Measurements from ENCODE around the gene KICS2. TPM values are rescaled to one million over a fixed set of nuclear protein-coding genes. Genes with fewer than 3 reads are reported as not detected.
"Not testable (repeated sequence)": the region's sequence is repeated elsewhere in the genome, so short reads cannot be mapped to it uniquely, and the experiment has no call there.

Gene KICS2
- polyA plus RNA-seq, 4 donors = 4.5 to 6.7 (median 5.4) TPM

DNA sequence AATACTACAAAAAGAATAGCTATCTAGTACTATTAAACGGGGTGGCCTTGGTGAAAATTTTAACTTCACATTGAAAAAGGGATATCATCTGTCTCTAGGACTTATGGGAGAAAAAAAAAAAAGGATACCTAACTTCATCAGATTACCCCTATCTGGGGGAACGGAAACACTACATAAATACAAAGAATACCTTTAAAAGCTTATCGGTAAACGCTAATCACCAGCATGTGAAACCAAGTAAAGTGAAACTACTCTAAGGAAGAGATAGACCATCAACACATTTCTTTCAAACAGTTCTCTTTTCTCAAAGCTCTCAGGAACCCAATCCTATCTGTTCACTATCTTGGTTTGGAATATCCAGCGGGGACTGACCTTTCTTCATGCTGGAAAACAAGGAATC, 3.5 kb downstream of the KICS2 start:
- DNase-seq (ENCODE audit: low read depth in 4 of 4, low spot score in 2 of 4) = no peak

DNA sequence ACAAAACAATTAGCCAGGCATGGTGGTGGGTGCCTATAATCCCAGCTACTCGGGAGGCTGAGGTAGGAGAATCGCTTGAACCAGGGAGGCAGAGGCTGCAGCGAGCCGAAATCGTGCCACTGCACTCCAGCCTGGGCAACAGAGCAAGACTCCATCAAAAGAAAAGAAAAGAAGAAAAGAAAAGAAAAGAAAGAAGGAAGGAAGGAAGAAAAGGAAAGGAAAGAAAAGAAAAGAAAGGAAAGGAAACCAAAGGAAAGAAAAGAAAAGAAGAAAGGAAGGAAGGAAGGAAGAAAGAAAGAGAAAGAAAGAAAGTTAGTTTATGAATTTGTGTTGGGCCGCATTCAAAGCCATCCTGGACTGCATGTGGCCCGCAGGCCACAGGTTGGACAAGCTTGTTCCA, 4.5 kb downstream of the KICS2 start:
- not testable (repeated sequence) for DNase-seq (ENCODE audit: low read depth in 4 of 4, low spot score in 2 of 4)

DNA sequence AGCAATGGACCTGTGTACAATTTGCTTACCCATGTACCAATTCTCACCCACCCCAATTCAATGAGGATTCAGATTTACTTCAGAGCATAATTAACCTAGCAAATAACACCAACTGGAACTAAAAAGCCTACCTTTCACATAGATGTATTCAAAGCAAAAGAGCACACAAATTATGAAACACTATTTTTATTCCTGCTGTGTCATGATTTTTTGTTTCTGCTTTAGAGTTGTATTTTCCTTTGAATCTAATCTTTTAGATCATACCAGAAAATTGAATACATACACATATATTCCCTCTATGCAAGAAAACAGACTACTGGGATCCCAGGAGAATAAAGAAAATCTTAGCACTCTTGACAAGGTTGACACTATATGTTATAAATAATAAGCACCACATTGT, 5.9 kb downstream of the KICS2 start:
- no peak for DNase-seq (ENCODE audit: low read depth in 4 of 4, low spot score in 2 of 4)

DNA sequence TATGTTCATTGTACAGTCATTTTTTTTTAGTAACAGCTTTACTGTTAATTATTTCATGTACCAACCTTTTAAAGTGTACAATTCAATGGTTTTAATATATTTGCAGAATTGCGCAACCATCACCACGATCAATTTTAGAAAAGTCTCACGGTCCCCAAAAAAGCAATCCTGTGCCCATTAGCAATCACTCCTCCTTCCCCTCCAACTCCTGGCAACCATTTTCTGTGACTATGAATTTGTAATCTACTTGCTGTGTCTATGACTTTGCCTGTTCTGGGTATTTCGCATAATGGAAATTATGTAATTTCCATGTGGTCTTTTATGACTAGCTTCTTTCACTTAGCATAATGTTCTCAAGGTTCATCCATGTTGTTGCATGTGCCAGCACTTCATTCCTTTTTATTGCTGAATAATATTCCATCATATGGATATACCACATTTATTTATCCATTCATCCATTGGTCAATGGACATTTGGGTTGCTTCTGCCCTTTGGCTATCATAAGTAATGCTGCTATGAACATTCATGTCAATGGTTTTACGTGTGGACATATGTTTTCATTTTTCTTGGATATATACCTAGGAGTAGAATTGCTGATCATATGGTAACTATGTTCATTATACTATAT, 9.9 kb downstream of the KICS2 start:
- no peak for DNase-seq (ENCODE audit: low read depth in 4 of 4, low spot score in 2 of 4)

DNA sequence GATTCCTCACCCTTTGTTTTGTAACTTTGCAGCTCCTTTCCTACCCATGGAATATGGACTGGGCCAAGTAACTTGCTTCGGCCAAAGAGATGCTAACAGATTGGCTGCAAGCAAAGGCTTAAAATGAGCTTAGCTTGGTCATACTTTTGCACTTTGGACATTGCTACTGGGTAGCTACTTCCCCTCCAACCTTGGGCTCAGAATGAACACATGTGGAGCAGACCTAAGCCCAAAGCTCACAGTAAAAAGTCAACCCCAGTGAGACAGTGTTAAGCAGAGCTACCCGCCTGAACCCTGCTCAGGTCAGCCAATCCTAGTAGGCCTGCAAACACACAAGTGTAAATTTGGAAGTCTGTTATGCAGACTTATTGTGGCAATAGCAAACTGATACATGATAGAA, 14.6 kb downstream of the KICS2 start:
- no peak for DNase-seq (ENCODE audit: low read depth in 4 of 4, low spot score in 2 of 4)

DNA sequence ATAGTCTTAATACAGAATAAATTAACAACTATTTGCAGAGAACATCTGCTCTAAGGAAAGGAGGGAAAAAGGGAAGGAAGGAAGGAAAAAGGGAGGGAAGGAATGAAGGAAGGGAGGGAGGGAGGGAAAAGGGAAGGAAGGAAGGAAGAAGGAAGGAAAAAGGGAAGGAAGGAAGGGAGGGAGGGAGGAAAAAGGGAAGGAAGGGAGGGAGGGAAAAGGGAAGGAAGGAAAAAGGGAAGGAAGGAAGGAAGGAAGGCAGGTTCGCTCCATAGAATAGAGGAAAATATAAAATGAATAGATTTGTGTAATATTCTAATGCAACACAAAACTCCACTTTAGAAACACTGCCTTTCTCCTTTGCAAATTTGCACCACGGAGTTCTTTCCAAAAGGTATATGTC, 16.6 kb downstream of the KICS2 start:
- no peak for DNase-seq (ENCODE audit: low read depth in 4 of 4, low spot score in 2 of 4)

DNA sequence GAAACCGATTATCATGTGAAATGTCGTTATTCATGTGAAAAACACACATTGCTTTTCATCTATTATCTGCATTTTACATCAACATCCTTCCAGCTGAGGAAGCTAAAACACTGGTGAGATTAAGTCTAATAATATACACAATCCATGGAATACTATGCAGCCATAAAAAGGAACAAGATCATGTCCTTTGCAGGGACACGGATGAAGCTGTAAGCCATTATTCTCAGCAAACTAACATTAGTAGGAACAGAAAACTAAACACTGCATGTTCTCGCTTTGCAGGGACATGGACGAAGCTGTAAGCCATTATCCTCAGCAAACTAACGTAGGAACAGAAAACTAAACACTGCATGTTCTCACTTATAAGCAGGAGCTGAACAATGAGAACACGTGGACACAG, 18.3 kb downstream of the KICS2 start:
- no peak for DNase-seq (ENCODE audit: low read depth in 4 of 4, low spot score in 2 of 4)

DNA sequence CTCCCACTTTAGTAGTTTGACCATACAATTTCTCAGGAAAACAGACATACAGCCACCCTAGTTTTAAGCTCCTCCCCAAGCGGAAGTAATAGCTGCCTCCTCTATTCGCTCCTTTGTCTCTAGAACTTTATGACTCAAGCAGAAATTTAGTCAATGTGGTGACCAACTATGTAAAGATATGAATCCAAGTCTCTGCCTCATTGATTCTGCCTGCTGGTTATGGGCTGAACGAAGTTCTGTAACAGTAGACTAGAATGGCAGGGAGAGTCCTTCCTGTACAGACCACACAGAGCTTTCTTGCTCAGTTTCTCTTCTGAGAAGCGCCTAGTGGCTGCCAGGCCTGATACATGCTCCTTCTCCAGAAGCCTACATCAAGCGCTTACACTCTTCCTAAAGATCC, 19.1 kb downstream of the KICS2 start:
- no peak for DNase-seq (ENCODE audit: low read depth in 4 of 4, low spot score in 2 of 4)

DNA sequence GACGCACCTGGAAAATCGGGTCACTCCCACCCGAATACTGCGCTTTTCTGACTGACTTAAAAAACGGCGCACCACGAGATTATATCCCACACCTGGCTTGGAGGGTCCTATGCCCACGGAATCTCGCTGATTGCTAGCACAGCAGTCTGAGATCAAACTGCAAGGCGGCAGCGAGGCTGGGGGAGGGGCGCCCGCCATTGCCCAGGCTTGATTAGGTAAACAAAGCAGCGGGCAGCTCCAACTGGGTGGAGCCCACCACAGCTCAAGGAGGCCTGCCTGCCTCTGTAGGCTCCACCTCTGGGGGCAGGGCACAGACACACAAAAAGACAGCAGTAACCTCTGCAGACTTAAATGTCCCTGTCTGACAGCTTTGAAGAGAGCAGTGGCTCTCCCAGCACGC, 26.3 kb downstream of the KICS2 start:
- not testable (repeated sequence) for DNase-seq (ENCODE audit: low read depth in 4 of 4, low spot score in 2 of 4)

DNA sequence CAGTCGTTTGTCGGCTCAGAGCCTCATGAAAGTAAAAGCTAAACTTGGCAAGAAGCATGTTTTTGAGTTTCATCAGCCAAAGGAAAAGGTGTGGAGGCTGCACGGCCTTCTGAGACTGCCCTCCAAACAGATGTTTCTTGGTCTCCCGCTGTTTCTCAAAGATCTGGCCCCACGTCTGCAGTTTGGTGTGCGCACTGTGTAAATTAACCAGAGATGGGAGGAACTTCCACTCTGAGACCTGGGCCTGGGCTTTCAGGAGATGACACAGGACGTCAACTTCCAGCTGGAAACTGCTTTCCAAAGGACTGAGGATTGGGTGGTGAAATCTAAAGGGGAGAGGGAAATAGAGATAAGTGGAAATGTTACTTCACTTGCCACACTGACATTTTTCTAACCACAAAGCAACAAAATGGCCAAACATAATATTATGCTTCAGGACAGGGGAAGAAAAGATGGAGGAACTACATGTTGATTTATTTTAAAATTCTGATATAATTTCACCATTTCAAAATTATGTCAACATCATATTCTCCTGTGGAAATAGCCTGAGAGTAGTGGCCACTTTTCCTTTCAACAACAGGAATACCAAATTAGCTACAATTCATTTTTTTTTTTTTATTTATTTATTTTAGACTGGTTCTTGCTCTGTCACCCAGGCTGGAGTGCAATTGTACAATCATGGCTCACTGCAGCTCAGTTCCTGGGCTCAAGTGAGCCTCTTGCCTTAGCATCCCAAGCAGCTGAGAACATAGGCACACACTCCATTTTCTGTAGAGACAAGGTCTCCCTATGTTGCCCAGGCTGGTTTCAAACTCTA, 27.6 kb downstream of the KICS2 start:
- no peak for DNase-seq (ENCODE audit: low read depth in 4 of 4, low spot score in 2 of 4)

DNA sequence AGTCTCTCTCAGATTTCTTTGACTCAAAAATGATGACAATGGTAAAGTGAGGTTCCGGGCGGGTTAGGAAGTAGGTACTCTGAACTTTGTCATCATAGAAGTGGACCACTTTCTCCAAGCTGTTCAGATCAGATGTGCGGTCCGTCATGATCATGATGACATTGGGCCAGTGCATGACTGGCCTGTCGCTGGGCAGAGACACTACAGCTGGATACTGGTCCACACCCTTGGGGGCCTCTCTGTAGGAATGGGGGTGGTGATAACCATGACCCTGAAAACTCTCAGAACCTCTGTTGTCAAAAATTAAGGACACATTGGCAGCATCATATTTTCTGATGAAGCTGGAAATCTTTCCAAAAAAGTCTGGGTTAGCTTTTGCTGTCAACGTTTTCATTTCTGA, 28.2 kb downstream of the KICS2 start:
- no peak for DNase-seq (ENCODE audit: low read depth in 4 of 4, low spot score in 2 of 4)

DNA sequence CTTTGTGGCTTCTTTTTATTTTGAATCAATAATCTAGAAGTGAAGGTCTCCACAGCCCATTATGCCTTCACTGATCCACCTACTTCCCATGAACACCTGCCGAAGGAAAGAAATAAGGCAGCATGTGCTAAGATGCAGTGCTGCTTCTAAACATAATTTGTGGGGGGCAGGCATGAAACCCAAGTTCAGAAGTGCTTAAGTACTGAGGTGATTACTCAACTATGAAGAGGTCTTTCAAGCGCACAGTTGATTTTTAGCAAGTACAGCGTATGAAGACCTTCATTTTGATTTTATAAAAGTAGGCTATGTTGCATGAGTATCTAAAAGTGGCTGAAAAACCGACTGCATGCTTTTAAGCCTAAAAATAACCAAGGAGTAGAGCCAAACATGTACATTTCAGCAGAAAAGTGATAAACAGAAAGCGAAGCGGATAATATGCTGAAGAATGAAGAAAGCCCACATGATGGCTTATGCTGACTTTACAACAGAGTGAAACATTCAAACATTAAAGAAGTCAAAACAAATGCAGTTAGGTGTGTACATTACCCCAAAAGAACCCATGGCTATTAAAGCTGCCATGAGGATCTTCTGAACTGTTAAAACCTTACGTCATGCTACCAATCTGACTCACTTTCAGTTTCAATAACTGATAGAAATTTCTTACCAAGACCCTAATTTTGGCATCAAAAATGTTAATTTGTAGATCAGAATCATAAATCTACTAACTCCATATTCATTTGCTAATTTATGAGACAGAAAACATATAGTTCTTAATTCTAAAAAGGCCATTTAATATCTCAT, 29.3 kb downstream of the KICS2 start:
- no peak for DNase-seq (ENCODE audit: low read depth in 4 of 4, low spot score in 2 of 4)

DNA sequence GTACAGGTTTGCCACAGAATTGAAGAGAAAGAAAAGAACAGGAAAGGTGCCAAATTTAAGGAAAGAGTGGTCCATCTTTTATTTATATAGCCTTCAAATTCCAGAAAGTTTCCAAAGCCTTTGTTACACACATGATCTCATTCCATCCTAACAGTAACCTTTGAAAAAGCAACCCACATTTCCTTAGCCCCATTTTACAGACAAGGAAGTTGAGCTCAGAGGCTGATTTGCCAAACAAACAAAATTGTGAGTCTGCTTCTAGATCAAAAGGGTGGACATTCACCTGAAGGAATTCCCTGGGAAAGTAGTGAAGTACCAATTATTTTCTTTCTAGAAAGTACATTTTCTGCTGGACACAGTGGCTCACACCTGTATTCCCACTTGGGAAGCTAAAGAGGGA, 32.0 kb downstream of the KICS2 start:
- no peak for DNase-seq (ENCODE audit: low read depth in 4 of 4, low spot score in 2 of 4)

DNA sequence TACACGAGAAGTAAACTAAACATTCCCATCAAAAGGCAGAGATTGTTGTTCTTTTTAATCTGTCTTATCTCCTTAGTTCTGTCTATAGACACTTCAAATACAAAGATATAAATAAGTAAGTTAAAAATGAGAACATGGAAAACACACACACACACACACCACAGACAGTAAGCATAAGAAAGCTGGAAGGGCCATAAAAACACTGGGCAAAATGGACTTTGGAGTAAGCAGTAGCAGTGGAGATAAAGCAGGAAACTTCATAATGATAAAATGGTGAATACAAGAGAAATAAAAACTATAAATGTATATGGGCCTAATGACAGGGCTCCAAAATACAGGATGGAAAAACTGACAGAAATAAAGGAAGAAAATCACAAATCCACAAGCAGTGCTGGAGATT, 32.6 kb downstream of the KICS2 start:
- no peak for DNase-seq (ENCODE audit: low read depth in 4 of 4, low spot score in 2 of 4)

DNA sequence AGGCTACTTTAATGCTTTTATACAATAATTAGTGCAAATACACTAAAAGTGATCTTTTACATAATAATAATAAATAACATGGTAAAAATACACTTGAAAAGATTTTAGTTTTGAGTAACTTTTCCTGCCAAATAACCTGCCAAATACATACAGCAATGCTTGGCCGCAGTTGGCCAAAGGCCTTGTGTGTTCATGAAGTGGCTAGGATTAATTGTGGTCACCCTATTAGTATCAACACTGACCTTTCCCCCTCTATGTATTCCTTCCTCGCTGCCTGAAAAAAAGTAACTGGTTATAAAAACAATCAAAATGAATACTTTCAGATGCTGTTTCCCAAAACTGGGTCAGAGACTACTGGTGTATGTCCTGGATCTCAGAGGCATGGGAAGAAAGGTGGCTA, 34.3 kb downstream of the KICS2 start:
- no peak for DNase-seq (ENCODE audit: low read depth in 4 of 4, low spot score in 2 of 4)

DNA sequence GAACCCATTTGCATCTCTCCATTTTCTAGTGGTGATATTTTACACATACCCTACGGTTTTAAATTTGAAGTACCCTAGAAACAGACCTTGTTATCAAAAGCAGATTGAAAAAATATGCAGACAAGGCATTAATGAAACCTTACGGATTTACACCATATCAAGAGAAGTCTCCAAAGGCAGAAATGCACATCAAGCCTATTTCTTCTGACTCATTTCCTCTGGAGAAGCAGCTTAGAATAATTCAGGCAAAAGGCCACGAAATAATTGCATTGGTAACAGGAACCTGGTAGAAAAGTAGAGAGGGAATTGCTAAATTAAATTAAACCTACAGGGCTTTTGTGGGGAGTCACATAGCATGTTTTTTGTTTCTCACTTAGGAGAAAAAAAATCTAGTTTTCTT, 34.7 kb downstream of the KICS2 start:
- DNase-seq (ENCODE audit: low read depth in 4 of 4, low spot score in 2 of 4) = no peak

DNA sequence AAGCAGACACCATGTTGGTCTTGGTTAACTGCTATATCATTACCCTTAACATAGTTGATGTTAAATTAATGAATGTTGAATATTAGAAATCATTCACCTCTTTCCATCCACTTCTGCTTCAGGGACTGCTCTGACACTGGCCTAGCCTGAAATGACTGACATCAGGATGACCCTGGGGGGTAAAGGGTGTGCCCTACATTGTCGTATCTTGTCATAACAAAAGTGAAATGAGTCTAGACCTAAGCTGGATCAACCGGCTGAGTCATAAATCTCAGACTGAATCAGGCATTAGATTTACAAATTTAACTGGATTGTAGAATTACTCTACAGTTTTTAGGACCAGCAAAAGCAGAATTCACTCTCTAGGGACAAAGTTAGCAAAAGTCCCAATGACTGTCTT, 35.3 kb downstream of the KICS2 start:
- DNase-seq (ENCODE audit: low read depth in 4 of 4, low spot score in 2 of 4) = no peak

DNA sequence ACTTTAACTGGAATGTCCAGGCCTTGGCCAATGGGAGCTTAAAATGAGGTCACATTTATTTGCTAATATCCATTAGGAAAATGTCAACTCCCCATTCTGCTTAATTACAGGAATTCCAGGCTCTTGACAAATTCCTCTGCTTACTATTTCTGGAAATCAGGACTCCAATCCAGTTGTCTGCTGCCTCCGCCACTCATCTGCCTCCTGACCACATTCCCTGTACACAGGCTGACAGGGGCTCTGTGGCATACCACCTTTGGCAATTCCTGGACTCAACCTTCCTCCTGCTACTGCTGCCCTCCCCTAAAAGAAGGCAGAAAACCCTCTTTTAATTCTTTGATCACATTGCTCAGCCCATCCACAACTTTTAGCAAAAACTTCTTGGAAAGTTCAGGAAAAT, 37.9 kb downstream of the KICS2 start:
- no peak for DNase-seq (ENCODE audit: low read depth in 4 of 4, low spot score in 2 of 4)

DNA sequence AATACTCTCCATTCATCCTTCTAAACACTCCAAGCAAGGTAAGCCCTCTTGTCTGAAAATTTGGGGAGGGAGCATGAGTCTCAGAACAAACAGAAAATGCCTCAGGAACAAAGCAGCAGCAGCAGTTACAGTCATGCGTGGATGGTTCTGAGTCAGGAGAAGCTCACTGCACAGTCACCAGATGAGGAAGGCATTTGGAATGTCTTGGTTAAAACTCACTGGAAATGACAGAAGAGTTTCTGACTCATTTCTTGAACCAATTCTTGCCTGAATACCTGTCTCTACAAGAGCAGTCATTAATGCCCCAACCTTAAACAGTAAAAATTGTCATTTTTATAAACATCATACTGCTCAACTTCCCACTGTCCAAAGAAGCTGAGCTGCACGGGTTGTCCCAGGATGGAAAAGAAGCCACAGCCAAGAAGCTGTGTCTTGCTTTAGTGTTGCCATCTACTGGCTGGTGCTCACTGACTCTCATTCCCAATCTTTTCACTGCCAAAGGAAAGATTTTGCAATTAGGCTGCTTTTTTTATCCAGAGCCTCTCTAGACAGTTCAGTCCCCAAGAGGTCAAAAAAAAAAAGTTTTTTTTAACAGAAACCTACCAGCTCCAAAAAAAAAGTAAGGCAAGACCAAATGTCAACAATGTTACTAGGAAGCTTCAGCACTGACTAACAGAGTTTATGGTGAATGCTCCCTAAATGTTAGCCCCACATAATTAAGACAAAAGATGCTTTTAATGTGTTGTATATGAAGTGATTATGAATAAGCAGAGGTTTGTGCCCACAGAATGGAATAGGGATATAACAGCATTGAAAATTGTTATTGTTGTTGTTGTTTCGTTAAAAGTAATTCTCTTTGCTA, 40.4 kb downstream of the KICS2 start:
- DNase-seq (ENCODE audit: low read depth in 4 of 4, low spot score in 2 of 4) = peak; percentile 15 to 56 (median 44)

DNA sequence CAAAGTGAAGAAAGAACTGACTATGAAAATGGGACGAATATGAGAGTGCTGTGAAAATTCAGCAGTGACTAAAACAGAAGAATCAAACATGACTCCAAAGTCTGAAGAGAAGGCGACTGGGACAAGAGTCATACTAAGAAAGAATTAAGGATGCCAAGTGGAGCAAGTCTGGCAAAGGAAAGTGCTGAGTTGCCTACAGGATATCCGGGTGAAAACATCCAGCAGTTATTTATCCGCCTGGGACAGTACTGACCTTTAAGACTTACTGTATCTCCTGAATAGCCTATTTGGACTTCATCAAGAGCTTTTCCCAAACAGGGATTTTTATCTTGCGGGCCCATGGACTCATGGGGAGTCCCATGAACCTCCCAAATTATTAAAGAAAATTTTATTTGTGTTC, 41.1 kb downstream of the KICS2 start:
- no peak for DNase-seq (ENCODE audit: low read depth in 4 of 4, low spot score in 2 of 4)

DNA sequence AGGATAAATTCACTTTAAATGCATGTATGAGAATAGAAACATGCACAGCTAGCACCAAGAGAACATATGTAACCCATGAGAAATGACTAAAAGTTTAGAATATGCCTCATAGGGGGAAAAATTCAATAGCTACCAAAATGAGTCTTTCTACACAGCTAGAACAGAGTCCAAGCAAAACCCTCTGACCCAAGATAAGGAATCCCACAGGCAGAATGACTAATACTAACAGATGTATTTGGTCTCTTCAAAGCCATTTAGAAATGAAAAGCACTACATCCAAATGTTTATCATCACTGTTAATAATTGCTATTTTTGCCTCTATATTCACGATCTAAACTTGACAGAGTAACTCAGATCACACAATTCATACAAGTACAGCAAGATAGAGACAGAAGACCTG, 44.0 kb downstream of the KICS2 start:
- DNase-seq (ENCODE audit: low read depth in 4 of 4, low spot score in 2 of 4) = no peak
